Endothelial cell of umbilical vein (primary cell): Measurements from ENCODE around the gene APOC4. TPM values are rescaled to one million over a fixed set of nuclear protein-coding genes. Genes with fewer than 3 reads are reported as not detected.

Source experiments
- BruUV-seq: library from RNA; stranded (reverse); fragments of 400-500 nt; replicated peaks from 2 replicates; lab custom pipeline; 2021; lab: Mats Ljungman, UMichigan
- CTCF ChIA-PET: fragments of 300-600, 350-600 bp; sonication (Branson Sonifier 250); formaldehyde crosslinking; loops from one replicate; lab custom pipeline; 2021; ENCODE audit warnings: antibody characterized with exemption, inconsistent platforms; lab: Charles Lee
- POLR2A ChIA-PET: fragments of 300-600, 350-600 bp; sonication (Branson Sonifier 250); formaldehyde crosslinking; loops from one replicate; lab custom pipeline; 2021; ENCODE audit warnings: antibody characterized with exemption, inconsistent platforms; lab: Charles Lee
- DNase-seq: peaks from one replicate; pipeline ENCODE4 v3.0.0-alpha.2; 2011; ENCODE audit warnings: low read depth, low spot score
- FAIRE-seq: peaks from 2 replicates; lab custom pipeline; 2011; peaks lifted over from hg19 to GRCh38; lab: Jason Lieb, UNC
- H2AFZ ChIP-seq: 2 replicates; pipeline ENCODE4 v1.6.0; 2012; ENCODE audit warnings: low read depth, low read length, control low read depth, inconsistent platforms
- H3K27ac ChIP-seq: 2 replicates; pipeline ENCODE4 v1.5.1; 2011; ENCODE audit warnings: low read depth, mild to moderate bottlenecking, control low read depth, low read length, moderate library complexity; ENCODE audit not compliant: insufficient read depth
- H3K27me3 ChIP-seq, 2 experiments: 2 replicates each; pipeline versions ENCODE4 v1.6.0 to v1.6.1; 2011; ENCODE audit warnings: low read length in 2 of 2, mixed read lengths in 1 of 2; ENCODE audit not compliant: control insufficient read depth in 2 of 2, insufficient read depth in 2 of 2
- H3K36me3 ChIP-seq, 2 experiments: 2 replicates in 1 of 2; 3 replicates in 1 of 2; pipeline ENCODE4 v1.5.1; 2011; ENCODE audit warnings: low read length in 2 of 2, mild to moderate bottlenecking in 1 of 2, moderate library complexity in 1 of 2; ENCODE audit not compliant: control insufficient read depth in 2 of 2, insufficient read depth in 2 of 2; ENCODE audit errors: extremely low read depth in 1 of 2
- H3K4me1 ChIP-seq: 3 replicates; pipeline ENCODE4 v1.5.1; 2011; ENCODE audit warnings: mild to moderate bottlenecking, low read length; ENCODE audit not compliant: control insufficient read depth, insufficient read depth; ENCODE audit errors: extremely low read depth
- H3K4me2 ChIP-seq: 2 replicates; pipeline ENCODE4 v1.6.1; 2011; ENCODE audit warnings: low read length, control low read depth, mixed read lengths; ENCODE audit not compliant: insufficient read depth
- H3K4me3 ChIP-seq, 3 experiments: fragments of 200-600 bp in 1 of 3; sonication (generic), shearing (Covaris generic) in 1 of 3; replicated peaks in 1 of 3; 2 replicates each; pipeline ENCODE4 v1.5.1; 2011 to 2016; ENCODE audit warnings: control low read depth in 3 of 3, low read length in 3 of 3, mild to moderate bottlenecking in 2 of 3, inconsistent platforms in 1 of 3, low read depth in 1 of 3, moderate library complexity in 1 of 3; ENCODE audit not compliant: insufficient read depth in 1 of 3
- H3K79me2 ChIP-seq: 2 replicates; pipeline ENCODE4 v1.6.0; 2012; ENCODE audit warnings: low read length, inconsistent platforms; ENCODE audit not compliant: control insufficient read depth, insufficient read depth
- H3K9ac ChIP-seq: replicated peaks from 2 replicates; pipeline ENCODE3; 2011; ENCODE audit warnings: low read length, control low read depth; ENCODE audit not compliant: insufficient read depth; ENCODE audit errors: extremely low read depth
- H3K9me1 ChIP-seq: replicated peaks from 3 replicates; pipeline ENCODE4 v1.6.0; 2011; ENCODE audit warnings: mild to moderate bottlenecking, low read length; ENCODE audit not compliant: control insufficient read depth, insufficient read depth; ENCODE audit errors: extremely low read depth
- H3K9me3 ChIP-seq: replicated peaks from 2 replicates; pipeline ENCODE4 v1.5.1; 2012; ENCODE audit warnings: low read length, inconsistent platforms; ENCODE audit not compliant: control insufficient read depth, insufficient read depth
- H4K20me1 ChIP-seq: replicated peaks from 2 replicates; pipeline ENCODE3; 2011; ENCODE audit warnings: mild to moderate bottlenecking, low read length; ENCODE audit not compliant: control insufficient read depth, insufficient read depth; ENCODE audit errors: extremely low read depth
- EZH2 ChIP-seq: IDR thresholded peaks from 2 replicates; pipeline ENCODE4 v1.6.1; 2012; ENCODE audit warnings: borderline replicate concordance, low read depth, mild to moderate bottlenecking, moderate library complexity, low read length, inconsistent platforms; ENCODE audit not compliant: severe bottlenecking
- FOS ChIP-seq: IDR thresholded peaks from 2 replicates; pipeline ENCODE4 v1.6.1; 2011; ENCODE audit warnings: mild to moderate bottlenecking, low read length, moderate library complexity, borderline replicate concordance; ENCODE audit not compliant: insufficient read depth
- GATA2 ChIP-seq: IDR thresholded peaks from 2 replicates; pipeline ENCODE4 v1.7.0; 2011; ENCODE audit warnings: low read depth, mild to moderate bottlenecking, moderate library complexity, mixed read lengths, low read length; ENCODE audit not compliant: insufficient read length, insufficient read depth
- JUN ChIP-seq: IDR thresholded peaks from 2 replicates; pipeline ENCODE4 v1.6.1; 2011; ENCODE audit warnings: borderline replicate concordance, low read depth; ENCODE audit not compliant: insufficient read length, insufficient read depth
- MYC ChIP-seq: IDR thresholded peaks from one replicate; pipeline ENCODE4 v1.6.1; 2011; ENCODE audit warnings: mild to moderate bottlenecking, low read depth, low read length
- POLR2A ChIP-seq: IDR thresholded peaks from 2 replicates; pipeline ENCODE4 v1.6.1; 2012; ENCODE audit warnings: low read depth, mild to moderate bottlenecking, control low read depth, low read length
- POLR2AphosphoS5 ChIP-seq: IDR thresholded peaks from 2 replicates; pipeline ENCODE4 v1.6.1; 2012; ENCODE audit warnings: low read depth, mild to moderate bottlenecking, control low read depth, low read length, moderate library complexity; ENCODE audit not compliant: insufficient read depth
- dilution Hi-C: fragments of 300-500 bp; cut with MboI; formaldehyde crosslinking; loops from one replicate; pipeline ENCODE4 v1.15.0; 2019; ENCODE audit warnings: low sequenced_read_pairs; ENCODE audit not compliant: extremely low pct_ligation_motif_present
- intact Hi-C: fragments of 100-400 bp; cut with micrococcal nuclease; formaldehyde crosslinking; loops from one replicate; pipeline ENCODE4 v1.10.0; 2022
- polyA plus RNA-seq, 4 experiments: library from polyadenylated mRNA; depleted of rRNA in 3 of 4; stranded (reverse) in 3 of 4; unstranded in 1 of 4; fragments of >200 nt; gene quantifications; 2 replicates each; pipeline versions ENCODE4 v1.2.1 to v1.2.3, GENCODE V29; 2011 to 2012; ENCODE audit warnings: missing spikeins in 1 of 4
- total RNA-seq: library from RNA; stranded (reverse); gene quantifications from 2 replicates; pipeline ENCODE4 v1.2.3, GENCODE V29; 2021
- TF ChIP-seq, protein P1 (sequence below), 2 donors: IDR thresholded peaks; 1 replicate in 1 of 2; 2 replicates in 1 of 2; pipeline ENCODE4 v1.5.1; 2011; ENCODE audit warnings: low read length in 2 of 2, mild to moderate bottlenecking in 2 of 2, moderate library complexity in 2 of 2, control low read depth in 1 of 2, inconsistent platforms in 1 of 2, low read depth in 1 of 2; ENCODE audit not compliant: insufficient read depth in 1 of 2; ENCODE audit errors: extremely low read depth in 1 of 2
- TF ChIP-seq, protein P2 (sequence below): IDR thresholded peaks from 2 replicates; pipeline ENCODE4 v1.6.1; 2011; ENCODE audit not compliant: insufficient read depth, insufficient read length

APOC4 gene
- total and polyA plus RNA-seq, 2 donors (not counting 3 experiments of a cell fraction or from before 2014, with no cell fraction given) = not detected

DNA sequence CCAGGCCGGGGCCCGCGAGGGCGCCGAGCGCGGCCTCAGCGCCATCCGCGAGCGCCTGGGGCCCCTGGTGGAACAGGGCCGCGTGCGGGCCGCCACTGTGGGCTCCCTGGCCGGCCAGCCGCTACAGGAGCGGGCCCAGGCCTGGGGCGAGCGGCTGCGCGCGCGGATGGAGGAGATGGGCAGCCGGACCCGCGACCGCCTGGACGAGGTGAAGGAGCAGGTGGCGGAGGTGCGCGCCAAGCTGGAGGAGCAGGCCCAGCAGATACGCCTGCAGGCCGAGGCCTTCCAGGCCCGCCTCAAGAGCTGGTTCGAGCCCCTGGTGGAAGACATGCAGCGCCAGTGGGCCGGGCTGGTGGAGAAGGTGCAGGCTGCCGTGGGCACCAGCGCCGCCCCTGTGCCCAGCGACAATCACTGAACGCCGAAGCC is 33.2 kb upstream of the APOC4 start:
- intact Hi-C loops = no loop called here
- H4K20me1 ChIP-seq = no peaks in the 10 kb centered on the region

More for the DNA sequence above, 33.2 kb upstream of the APOC4 start:
- CTCF ChIA-PET = interaction anchor here (1.6 to 1.8 kb wide), 2 partner anchors 43 to 46 kb away, joined by 5 to 7 read pairs; partner anchors contain the start of gene CLPTM1
- H2AFZ ChIP-seq = no peak overlapping the region
- H3K4me2 ChIP-seq = no peak overlapping the region
- FAIRE-seq (no peak), DNase-seq (no peak)
- no peak for TF ChIP-seq FOS
- TF ChIP-seq EZH2 = no peak
- TF ChIP-seq POLR2A = no peak
- TF ChIP-seq JUN = no peak
- TF ChIP-seq POLR2AphosphoS5 = no peak
- TF ChIP-seq GATA2 = no peak
- TF ChIP-seq MYC = no peak
- TF ChIP-seq, protein P1, sequence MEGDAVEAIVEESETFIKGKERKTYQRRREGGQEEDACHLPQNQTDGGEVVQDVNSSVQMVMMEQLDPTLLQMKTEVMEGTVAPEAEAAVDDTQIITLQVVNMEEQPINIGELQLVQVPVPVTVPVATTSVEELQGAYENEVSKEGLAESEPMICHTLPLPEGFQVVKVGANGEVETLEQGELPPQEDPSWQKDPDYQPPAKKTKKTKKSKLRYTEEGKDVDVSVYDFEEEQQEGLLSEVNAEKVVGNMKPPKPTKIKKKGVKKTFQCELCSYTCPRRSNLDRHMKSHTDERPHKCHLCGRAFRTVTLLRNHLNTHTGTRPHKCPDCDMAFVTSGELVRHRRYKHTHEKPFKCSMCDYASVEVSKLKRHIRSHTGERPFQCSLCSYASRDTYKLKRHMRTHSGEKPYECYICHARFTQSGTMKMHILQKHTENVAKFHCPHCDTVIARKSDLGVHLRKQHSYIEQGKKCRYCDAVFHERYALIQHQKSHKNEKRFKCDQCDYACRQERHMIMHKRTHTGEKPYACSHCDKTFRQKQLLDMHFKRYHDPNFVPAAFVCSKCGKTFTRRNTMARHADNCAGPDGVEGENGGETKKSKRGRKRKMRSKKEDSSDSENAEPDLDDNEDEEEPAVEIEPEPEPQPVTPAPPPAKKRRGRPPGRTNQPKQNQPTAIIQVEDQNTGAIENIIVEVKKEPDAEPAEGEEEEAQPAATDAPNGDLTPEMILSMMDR (IDR thresholded peaks at IDR 0.05; ENCODE audit: extremely low read depth in 1 of 2, insufficient read depth in 1 of 2, low read depth in 1 of 2, low read length in 2 of 2) = no peak
- TF ChIP-seq, protein P2, sequence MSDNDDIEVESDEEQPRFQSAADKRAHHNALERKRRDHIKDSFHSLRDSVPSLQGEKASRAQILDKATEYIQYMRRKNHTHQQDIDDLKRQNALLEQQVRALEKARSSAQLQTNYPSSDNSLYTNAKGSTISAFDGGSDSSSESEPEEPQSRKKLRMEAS = no peak
- no peaks in the 10 kb centered on the region for H3K9me3 ChIP-seq
- H3K36me3 ChIP-seq = no peaks in the 10 kb centered on the region
- BruUV-seq = no TSS peak
- no peaks in the 10 kb centered on the region for H3K79me2 ChIP-seq
- no peak overlapping the region for H3K4me3 ChIP-seq
- peaks cover 9% of the 10 kb centered on the region for H3K4me1 ChIP-seq
- dilution Hi-C loops = no loop called here
- H3K9ac ChIP-seq = no peak overlapping the region
- H3K27ac ChIP-seq = no peak overlapping the region
- H3K9me1 ChIP-seq = no peaks in the 10 kb centered on the region
- peaks cover 9 to 11% of the 10 kb centered on the region in 2 experiments for H3K27me3 ChIP-seq
- POLR2A ChIA-PET = interaction anchor here (0.6 kb wide), 1 partner anchor 757 kb away, joined by 5 read pairs; no protein-coding TSS in a partner anchor
